Measurements from ENCODE around the gene SLCO4C1.

GRCh38 chr5:102222772-102223171, 73.3 kb downstream of the SLCO4C1 start:
- TF ChIP-seq CTCF (IDR thresholded peaks at IDR 0.05): no peak
- no peak for TF ChIP-seq EP300 (IDR thresholded peaks at IDR 0.05)
